ENCODE results near the gene MLC1.

The MLC1 gene

GRCh38 chr22:50034126-50035081 lies 50.8 kb downstream of the MLC1 start:
- no peak for DNase-seq

GRCh38 chr22:50032941-50033601 lies 52.2 kb downstream of the MLC1 start:
- DNase-seq = no peak

GRCh38 chr22:50032109-50032871 lies 52.9 kb downstream of the MLC1 start:
- DNase-seq = no peak

GRCh38 chr22:50031189-50032091 lies 53.8 kb downstream of the MLC1 start:
- DNase-seq = no peak

GRCh38 chr22:50030297-50031188 lies 54.7 kb downstream of the MLC1 start:
- DNase-seq = peak in 1 of 2 experiments; percentile 49

GRCh38 chr22:50027639-50028537 lies 57.3 kb downstream of the MLC1 start:
- DNase-seq = no peak

- no peak for DNase-seq
Observed at GRCh38 chr22:50025993-50026392, 59.2 kb downstream of the MLC1 start.

GRCh38 chr22:50022171-50022819 lies 62.9 kb downstream of the MLC1 start:
- no peak for DNase-seq

- no peak for DNase-seq
Observed at GRCh38 chr22:50020606-50021005, 64.6 kb downstream of the MLC1 start.

GRCh38 chr22:50019316-50019715 lies 65.9 kb downstream of the MLC1 start:
- no peak for DNase-seq

GRCh38 chr22:50018608-50019285 lies 66.5 kb downstream of the MLC1 start:
- no peak for DNase-seq

GRCh38 chr22:50017701-50018224 lies 67.5 kb downstream of the MLC1 start:
- DNase-seq = no peak

- no peak for DNase-seq
Observed at GRCh38 chr22:50016988-50017700, 68.1 kb downstream of the MLC1 start.

GRCh38 chr22:50016308-50016987 lies 68.8 kb downstream of the MLC1 start:
- no peak for DNase-seq

GRCh38 chr22:50015451-50016307 lies 69.5 kb downstream of the MLC1 start:
- DNase-seq = no peak
